GM21737 (cell line): ENCODE results near the gene FHL5.
"Not testable (repeated sequence)": the region's sequence is repeated elsewhere in the genome, so short reads cannot be mapped to it uniquely, and the experiment has no call there.

ENCODE experiments used
- ATAC-seq: cut with Tn5 transposase; IDR thresholded peaks from one replicate; pipeline ENCODE4 v1.9.1; 2021; ENCODE audit warnings: mild to moderate bottlenecking, moderate library complexity; ENCODE audit not compliant: unreplicated experiment

FHL5 gene

DNA sequence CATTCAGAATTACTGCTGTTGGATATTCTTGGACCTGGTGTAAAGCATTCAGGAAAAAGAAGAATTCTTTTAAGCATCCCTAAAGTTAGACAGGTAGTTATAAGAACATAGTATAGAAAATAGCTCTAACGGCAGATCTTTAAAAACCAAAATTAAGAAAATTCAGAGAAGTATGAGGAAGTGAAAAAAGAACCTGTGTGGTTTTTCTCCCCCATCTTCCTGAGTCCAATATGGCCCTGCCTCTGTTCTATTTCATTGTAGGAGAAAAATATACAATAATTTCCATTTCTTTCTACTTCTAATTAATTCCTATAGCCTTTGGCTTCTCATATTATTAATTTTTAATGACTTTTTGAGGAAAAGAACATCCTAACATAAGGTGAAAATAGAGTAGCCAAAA is 47.1 kb downstream of the FHL5 start:
- peak; percentile 43 for ATAC-seq

GRCh38 chr6:96611342-96611991 is 48.5 kb downstream of the FHL5 start:
- peak; percentile 70 for ATAC-seq

DNA sequence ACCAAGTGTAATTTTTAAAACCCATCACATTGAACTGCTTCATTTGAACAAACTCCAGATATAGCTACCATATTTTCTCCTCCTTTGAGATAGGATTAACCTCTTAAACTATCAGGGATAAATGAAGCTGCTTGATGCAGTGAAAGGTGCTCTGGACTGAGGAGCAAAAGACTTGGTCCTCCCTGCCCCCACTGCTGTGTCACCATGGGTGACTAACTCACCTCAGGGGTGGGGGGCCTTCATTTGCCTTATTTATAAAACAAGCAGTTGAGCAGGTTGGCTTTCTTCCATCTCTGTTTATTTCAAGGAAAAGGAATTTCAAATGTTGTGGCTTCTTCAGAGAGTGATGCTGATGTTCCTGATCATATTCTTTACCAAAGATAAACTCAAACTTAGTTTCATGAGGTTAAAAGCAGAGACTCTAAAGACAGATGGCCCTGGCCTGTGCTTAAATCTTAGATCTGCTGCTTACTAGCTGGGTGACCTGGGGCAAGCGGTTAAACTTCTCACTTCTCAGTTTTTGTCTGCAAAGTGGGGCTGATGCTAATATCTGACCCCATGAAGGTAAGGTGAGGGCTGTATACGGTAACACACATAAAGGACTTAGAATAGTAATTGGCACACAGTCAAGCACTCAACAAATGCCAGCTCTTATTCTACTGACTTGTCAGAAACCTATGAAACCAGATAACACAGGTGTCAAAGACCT is 50.5 kb downstream of the FHL5 start:
- peak; percentile 38 for ATAC-seq

DNA sequence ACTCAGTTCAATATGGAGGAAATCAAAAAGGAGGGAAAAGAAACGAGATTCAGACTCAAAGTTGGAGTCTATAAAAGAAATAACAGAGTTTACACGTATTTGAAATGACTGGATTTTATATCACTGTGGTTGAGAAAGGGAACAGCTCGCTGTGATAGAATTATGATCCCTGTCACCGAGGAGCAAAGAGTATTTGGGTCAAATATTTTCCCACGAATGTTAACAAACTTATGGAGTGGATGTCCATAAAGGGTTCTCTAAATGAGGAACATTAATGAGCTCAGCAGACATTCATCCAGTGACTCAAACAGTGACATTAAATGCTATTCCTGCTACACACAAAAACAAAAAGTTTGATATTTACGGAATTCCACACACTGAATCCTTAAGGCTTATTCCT is 57.9 kb downstream of the FHL5 start:
- ATAC-seq, result no peak

DNA sequence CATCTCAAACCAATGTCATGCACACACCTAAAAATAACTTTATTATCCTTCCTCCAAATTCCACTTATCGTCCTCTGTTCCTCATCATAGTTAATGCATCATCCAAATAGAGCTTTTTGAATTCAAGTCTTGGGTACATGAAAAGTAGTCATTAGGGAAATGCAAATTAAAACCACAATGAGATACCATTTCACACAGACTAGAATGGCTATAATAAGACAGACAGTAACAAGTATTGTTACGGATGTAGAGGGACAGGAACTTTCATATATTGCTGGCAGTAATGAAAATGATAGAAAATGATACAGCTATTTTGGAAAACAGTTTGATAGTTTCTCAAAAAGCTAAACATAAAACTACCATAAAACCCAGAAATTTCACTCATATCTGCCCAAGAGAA is 59.1 kb downstream of the FHL5 start:
- ATAC-seq, result no peak

DNA sequence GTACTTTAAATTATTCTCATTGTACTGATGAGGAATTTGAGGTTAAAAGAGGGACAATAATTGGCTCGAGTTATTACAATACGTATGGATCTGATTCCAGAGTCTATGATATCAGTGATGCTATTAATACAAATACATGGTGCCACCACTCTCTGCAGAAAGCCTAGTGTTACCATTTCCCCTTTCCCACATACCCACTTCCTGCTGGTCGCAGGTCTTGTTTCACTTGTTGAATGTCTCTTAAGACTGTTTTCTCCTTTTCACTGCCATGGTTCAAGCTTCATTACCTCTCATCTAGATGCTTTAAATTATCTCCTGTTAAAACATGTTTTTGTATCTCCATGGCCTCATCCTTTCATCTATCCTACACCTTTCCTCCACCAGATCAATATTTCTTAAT is 62.0 kb downstream of the FHL5 start:
- ATAC-seq, result no peak

- ATAC-seq, result peak; percentile 95
These were observed 63.9 kb downstream of the FHL5 start for GRCh38 chr6:96626759-96627364.

GRCh38 chr6:96631248-96631647 is 68.3 kb downstream of the FHL5 start:
- no peak for ATAC-seq

DNA sequence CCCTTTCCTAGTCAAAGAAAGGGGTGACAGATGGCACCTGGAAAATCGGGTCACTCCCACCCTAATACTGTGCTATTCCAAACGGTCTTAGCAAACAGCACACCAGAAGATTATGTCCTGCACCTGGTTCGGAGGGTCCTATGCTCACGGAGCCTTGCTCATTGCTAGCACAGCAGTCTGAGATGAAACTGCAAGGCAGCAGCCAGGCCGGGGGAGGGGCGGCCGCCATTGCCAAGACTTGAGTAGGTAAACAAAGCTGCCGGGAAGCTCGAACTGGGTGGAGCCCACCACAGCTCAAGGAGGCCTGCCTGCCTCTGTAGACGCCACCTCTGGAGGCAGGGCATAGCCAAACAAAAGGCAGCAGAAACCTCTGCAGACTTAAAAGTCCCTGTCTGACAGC is 75.1 kb downstream of the FHL5 start:
- not testable (repeated sequence) for ATAC-seq

DNA sequence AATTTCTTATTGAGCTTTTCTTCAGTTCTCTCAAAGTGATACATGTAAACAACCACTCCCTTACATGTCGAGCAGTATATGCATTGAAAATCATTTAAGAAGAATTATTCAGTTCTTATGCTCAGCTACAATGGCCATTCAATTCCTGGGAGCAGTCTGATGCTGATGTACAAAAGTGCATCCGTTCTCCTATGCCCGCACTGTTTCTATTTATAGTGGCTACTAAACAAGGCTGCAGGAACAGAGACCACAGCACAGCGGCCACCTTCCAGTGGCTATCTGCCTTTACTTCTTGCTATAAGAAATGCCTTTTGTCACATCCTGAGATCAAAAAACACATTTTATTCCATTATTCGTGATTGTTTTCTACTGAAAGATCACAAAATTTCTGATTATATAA is 82.2 kb downstream of the FHL5 start:
- ATAC-seq, result no peak

DNA sequence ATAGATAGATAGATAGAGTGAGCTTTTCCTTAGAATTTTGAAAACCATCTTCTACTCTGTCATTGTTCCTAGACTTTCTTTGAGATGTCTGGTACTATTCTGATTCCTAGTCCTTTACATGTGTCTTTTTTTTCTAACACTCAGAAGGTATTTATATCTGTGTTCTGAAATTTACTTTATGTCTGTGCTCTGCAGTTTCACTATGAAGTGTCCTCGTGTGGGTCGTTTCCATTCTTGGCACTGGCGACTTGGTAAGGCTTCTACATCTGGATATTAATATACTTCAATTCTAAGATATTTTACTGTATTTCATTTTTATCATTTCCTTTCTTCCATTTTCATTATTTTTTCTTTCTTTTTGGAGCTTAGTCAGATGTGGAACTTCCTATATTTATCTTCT is 87.0 kb downstream of the FHL5 start:
- peak; percentile 71 for ATAC-seq

DNA sequence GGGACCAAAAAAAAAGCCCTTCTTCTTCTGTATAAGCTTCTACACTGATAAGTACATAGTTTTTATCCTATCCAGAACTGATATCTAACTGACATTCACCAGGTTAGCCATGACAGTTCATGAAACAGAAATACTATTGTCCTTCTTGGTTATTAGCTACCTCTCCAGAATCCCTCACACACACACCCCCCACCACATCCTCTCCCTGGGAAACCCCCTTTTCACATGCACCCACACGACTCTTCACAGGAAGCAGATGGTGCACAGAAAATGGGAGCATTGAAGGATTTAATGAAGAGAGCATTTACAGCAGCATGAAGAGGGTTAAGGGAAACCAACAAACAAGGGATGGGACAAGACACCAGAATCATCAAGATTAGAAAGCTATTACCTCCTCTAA is 88.9 kb downstream of the FHL5 start:
- peak; percentile 56 for ATAC-seq

DNA sequence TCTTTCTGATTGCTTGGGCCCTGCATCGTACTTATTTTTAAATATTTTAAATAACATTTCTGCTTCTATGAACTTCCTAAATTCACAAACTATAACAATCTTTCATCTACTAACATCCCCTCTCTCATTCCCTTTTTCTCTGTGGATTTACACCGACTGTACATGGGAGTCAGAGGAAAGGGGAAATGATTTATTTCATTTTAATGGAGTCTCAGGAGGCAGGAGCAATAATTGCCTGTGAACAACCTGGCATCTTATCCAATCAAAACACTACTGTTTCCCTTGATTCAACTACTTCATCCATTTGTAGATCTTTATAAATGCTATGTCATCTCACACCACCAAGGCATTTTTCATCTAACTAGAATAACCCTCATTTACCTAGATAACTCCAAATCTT is 89.6 kb downstream of the FHL5 start:
- ATAC-seq, result no peak

DNA sequence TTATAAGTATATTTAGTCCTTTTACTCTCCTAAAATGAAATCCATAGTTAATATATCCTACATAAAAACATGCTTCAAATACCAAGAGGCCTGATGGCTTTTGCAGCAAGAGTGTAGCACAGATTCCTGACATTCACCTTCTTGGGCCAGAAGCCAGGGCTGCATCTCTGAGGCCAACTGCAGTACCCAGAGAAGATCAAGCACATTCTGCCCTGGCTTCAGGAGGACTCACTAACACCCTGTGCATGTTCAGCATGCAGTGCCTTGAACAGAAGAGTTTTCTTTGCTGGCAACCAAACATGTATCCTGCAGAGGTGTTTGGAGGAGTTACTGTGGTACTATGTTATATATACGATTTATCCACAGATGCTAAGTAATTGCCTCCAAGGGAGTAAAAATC is 90.3 kb downstream of the FHL5 start:
- no peak for ATAC-seq

GRCh38 chr6:96656567-96656966 is 93.6 kb downstream of the FHL5 start:
- no peak for ATAC-seq

DNA sequence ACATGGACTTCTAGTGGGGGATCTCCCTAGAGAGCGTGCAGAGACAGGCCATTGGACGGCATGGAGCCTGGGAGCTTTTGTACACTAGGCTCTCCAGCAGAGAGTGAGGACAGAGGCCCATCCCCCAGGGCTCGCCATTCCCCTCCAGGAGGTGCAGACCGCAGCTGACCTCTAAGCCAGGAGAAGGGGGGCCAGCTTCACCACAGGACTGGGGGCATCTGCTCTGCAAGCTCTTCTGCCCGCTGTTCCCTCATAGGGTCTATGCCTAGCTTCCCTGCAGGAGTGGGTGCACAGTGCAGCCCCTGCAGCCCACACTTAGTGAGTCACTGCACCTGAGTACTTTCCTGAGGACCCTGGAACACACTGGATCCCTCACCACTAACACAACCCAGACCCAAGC is 94.4 kb downstream of the FHL5 start:
- ATAC-seq, result no peak

GRCh38 chr6:96659084-96659845 is 96.3 kb downstream of the FHL5 start:
- ATAC-seq, result no peak
